Measurements from ENCODE around the gene NR1H4. TPM values are rescaled to one million over a fixed set of nuclear protein-coding genes. Genes with fewer than 3 reads are reported as not detected.
"Not testable (repeated sequence)": the region's sequence is repeated elsewhere in the genome, so short reads cannot be mapped to it uniquely, and the experiment has no call there.

The NR1H4 gene
- total RNA-seq: under 1 TPM in 1 of 3 donors, not detected in 2; 0.15 TPM

DNA sequence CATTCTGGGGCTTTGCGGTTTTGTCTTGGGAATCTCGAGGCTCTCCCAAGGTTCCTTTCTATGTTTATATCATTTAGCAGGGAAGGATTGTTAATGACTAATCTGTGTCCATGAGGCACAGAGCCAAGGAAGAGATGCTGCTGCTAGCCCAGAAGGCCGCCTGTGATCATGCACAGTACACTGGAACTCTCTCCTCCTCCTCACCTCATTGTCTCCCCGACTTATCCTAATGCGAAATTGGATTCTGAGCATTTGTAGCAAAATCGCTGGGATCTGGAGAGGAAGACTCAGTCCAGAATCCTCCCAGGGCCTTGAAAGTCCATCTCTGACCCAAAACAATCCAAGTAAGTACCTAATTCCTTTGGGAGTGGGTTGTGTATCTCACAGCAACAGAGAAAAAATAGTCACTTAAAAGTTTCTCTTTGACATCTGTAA is at the start of gene NR1H4:
TSS of gene NR1H4 (plus strand) at position 151 of the 435 bp plus-strand sequence. CDS start 19,458 bp downstream, outside the sequence.
- no peak for DNase-seq (ENCODE audit: low spot score in 2 of 2)
- H3K4me1 ChIP-seq: no peaks in the 10 kb centered on the region
- intact Hi-C loops (cut with DNase I; ENCODE audit: low total_unique reads): no loop called here

GRCh38 chr12:100426145-100426544 is 47.5 kb upstream of the NR1H4 start:
- intact Hi-C loops (cut with DNase I; ENCODE audit: low total_unique reads): no loop called here
- Histone ChIP-seq H3K4me3 (no peak overlapping the region), H3K4me1 (no peaks in the 10 kb centered on the region), H3K36me3 (no peaks in the 10 kb centered on the region), H3K27ac (no peak overlapping the region), H3K27me3 (no peaks in the 10 kb centered on the region), H3K9me3 (no peaks in the 10 kb centered on the region)
- TF ChIP-seq POLR2A (IDR thresholded peaks at IDR 0.05) (no peak), CTCF (IDR thresholded peaks at IDR 0.05) (no peak), POLR2AphosphoS5 (IDR thresholded peaks at IDR 0.05) (no peak)
- no peak for DNase-seq (ENCODE audit: low spot score in 2 of 2)

More for the DNA sequence above, at the start of gene NR1H4:
- Histone ChIP-seq H3K4me3 (no peak within 1 kb of the TSS), H3K36me3 (no peaks in the 10 kb centered on the region), H3K27ac (no peak within 1 kb of the TSS), H3K27me3 (no peaks in the 10 kb centered on the region), H3K9me3 (no peaks in the 10 kb centered on the region)
- TF ChIP-seq CTCF (IDR thresholded peaks at IDR 0.05): no peak
- no peak for TF ChIP-seq POLR2AphosphoS5 (IDR thresholded peaks at IDR 0.05)
- TF ChIP-seq POLR2A (IDR thresholded peaks at IDR 0.05): no peak

DNA sequence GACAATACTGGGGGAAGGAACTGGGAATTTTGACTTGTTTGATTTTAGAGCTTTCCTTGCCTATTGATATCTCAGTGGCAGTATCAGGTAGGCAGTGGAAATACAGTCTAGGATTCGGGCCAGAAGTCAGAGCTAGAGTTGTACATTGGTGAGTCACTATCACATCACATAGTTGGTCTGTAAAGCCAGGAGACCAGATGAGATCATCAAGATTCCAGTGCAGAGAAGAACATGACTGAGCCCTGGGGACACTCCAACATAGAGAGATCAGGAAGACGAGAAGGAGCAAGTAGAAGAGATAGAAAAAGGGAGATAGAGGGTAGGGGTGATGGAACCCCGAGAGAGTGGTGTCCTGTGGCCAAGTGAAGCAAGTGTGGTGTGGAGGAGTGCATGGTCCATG is 46.6 kb upstream of the NR1H4 start:
- TF ChIP-seq CTCF (IDR thresholded peaks at IDR 0.05) (no peak), POLR2A (IDR thresholded peaks at IDR 0.05) (no peak)

GRCh38 chr12:100430251-100430650 is 43.4 kb upstream of the NR1H4 start:
- H3K4me3 ChIP-seq; H3K36me3 ChIP-seq; intact Hi-C loops (cut with DNase I; ENCODE audit: low total_unique reads); H3K27ac ChIP-seq; H3K27me3 ChIP-seq; H3K4me1 ChIP-seq; H3K9me3 ChIP-seq; DNase-seq (ENCODE audit: low spot score in 2 of 2): not testable (repeated sequence)

More for the DNA sequence above, 46.6 kb upstream of the NR1H4 start:
- Histone ChIP-seq H3K27me3 (no peaks in the 10 kb centered on the region), H3K36me3 (no peaks in the 10 kb centered on the region), H3K4me3 (no peak overlapping the region), H3K9me3 (no peaks in the 10 kb centered on the region), H3K4me1 (no peaks in the 10 kb centered on the region), H3K27ac (no peak overlapping the region)
- intact Hi-C loops (cut with DNase I; ENCODE audit: low total_unique reads): no loop called here
- no peak for DNase-seq (ENCODE audit: low spot score in 2 of 2)

DNA sequence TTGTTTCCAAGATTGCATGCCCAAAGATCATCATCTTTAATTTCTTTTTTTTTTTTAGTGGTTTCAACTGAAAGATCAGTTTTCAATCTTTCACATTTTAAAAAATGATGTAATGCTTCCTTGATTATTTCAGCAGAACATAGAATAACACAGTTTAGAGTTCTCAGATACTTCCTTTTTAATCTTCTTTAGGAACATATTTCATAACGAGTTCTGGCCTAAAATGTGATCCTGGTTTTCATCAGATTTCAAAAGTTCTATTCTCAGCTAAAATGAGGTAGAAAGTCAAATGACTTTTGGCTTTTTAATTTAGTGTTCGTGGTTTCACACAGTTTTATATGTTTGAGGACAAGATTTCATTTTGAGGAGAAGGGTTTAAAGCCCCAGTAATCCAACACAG is 40.0 kb upstream of the NR1H4 start:
- DNase-seq (ENCODE audit: low spot score in 2 of 2): no peak
- no peak overlapping the region for H3K27ac ChIP-seq
- H3K9me3 ChIP-seq: no peaks in the 10 kb centered on the region
- H3K27me3 ChIP-seq: no peaks in the 10 kb centered on the region
- intact Hi-C loops (cut with DNase I; ENCODE audit: low total_unique reads): no loop called here
- no peak overlapping the region for H3K4me3 ChIP-seq
- no peaks in the 10 kb centered on the region for H3K36me3 ChIP-seq
- TF ChIP-seq CTCF (IDR thresholded peaks at IDR 0.05) (no peak), POLR2AphosphoS5 (IDR thresholded peaks at IDR 0.05) (no peak), POLR2A (IDR thresholded peaks at IDR 0.05) (no peak)
- no peaks in the 10 kb centered on the region for H3K4me1 ChIP-seq

GRCh38 chr12:100434177-100434576 is 39.5 kb upstream of the NR1H4 start:
- Histone ChIP-seq H3K9me3 (no peaks in the 10 kb centered on the region), H3K4me3 (no peak overlapping the region), H3K27me3 (no peaks in the 10 kb centered on the region), H3K27ac (no peak overlapping the region), H3K4me1 (no peaks in the 10 kb centered on the region), H3K36me3 (no peaks in the 10 kb centered on the region)
- no peak for TF ChIP-seq CTCF (IDR thresholded peaks at IDR 0.05)
- no peak for DNase-seq (ENCODE audit: low spot score in 2 of 2)
- intact Hi-C loops (cut with DNase I; ENCODE audit: low total_unique reads): no loop called here

Data from breast epithelium (tissue), 4 donors.